SK-N-SH (cell line): Measurements from ENCODE around the gene ITPA. TPM values are rescaled to one million over a fixed set of nuclear protein-coding genes. Genes with fewer than 3 reads are reported as not detected.

Source experiments
- CTCF ChIA-PET: fragments of 300-600, 350-600 bp; formaldehyde crosslinking; extraction: SDS; loops from one replicate; lab custom pipeline; 2021; lab: Yijun Ruan, JAX
- POLR2A ChIA-PET: fragments of 350-600 bp; sonication (Branson Sonifier 250); formaldehyde crosslinking; extraction: SDS; loops from one replicate; lab custom pipeline; 2020; ENCODE audit warnings: antibody characterized with exemption, inconsistent platforms; lab: Yijun Ruan, JAX
- DNase-seq: peaks from one replicate; pipeline ENCODE4 v3.0.0; 2012
- H2AFZ ChIP-seq: fragments of 200-600 bp; sonication (generic); 2 replicates; pipeline ENCODE4 v1.8.1; 2016; ENCODE audit warnings: antibody characterized with exemption, mild to moderate bottlenecking, low read depth
- H3F3A ChIP-seq: fragments of 200-600 bp; sonication (generic); replicated peaks from 2 replicates; pipeline ENCODE3; 2016; ENCODE audit warnings: antibody characterized with exemption, mild to moderate bottlenecking; ENCODE audit not compliant: insufficient read depth
- H3K27ac ChIP-seq, 2 experiments: fragments of 200-500 bp in 1 of 2; fragments of 200-600 bp in 1 of 2; sonication (Bioruptor generic) in 1 of 2; sonication (generic), shearing (Covaris generic) in 1 of 2; 2 replicates each; pipeline versions ENCODE4 v1.5.1 to v1.6.1; 2014 to 2016; ENCODE audit warnings: low read depth in 2 of 2, inconsistent platforms in 1 of 2, low read length in 1 of 2, mild to moderate bottlenecking in 1 of 2, mixed read lengths in 1 of 2
- H3K27me3 ChIP-seq: fragments of 200-600 bp; sonication (generic), shearing (Covaris generic); 2 replicates; pipeline ENCODE4 v1.6.1; 2016; ENCODE audit warnings: mixed run types; ENCODE audit not compliant: insufficient read depth
- H3K36me3 ChIP-seq, 2 experiments: fragments of 200-500 bp in 1 of 2; fragments of 200-600 bp in 1 of 2; sonication (Bioruptor generic) in 1 of 2; sonication (generic) in 1 of 2; replicated peaks in 1 of 2; 2 replicates each; pipeline versions ENCODE3 to v1.5.1; 2014 to 2016; ENCODE audit warnings: low read length in 1 of 2, mild to moderate bottlenecking in 1 of 2; ENCODE audit not compliant: insufficient read depth in 2 of 2, control insufficient read depth in 1 of 2
- H3K4me1 ChIP-seq, 2 experiments: fragments of 200-500 bp in 1 of 2; fragments of 200-600 bp in 1 of 2; sonication (Bioruptor generic) in 1 of 2; sonication (generic), shearing (Covaris generic) in 1 of 2; 2 replicates each; pipeline versions ENCODE4 v1.5.1 to v1.6.1; 2014 to 2016; ENCODE audit warnings: low read depth in 1 of 2, low read length in 1 of 2, mixed run types in 1 of 2; ENCODE audit not compliant: insufficient read depth in 2 of 2, control insufficient read depth in 1 of 2
- H3K4me2 ChIP-seq: fragments of 200-600 bp; sonication (generic), shearing (Covaris generic); 2 replicates; pipeline ENCODE4 v1.6.1; 2017; ENCODE audit warnings: mixed run types
- H3K4me3 ChIP-seq, 2 experiments: fragments of 200-500 bp in 1 of 2; fragments of 200-600 bp in 1 of 2; sonication (Bioruptor generic) in 1 of 2; sonication (generic), shearing (Covaris generic) in 1 of 2; 2 replicates each; pipeline versions ENCODE4 v1.5.1 to v1.8.1; 2014 to 2016; ENCODE audit warnings: low read depth in 2 of 2, inconsistent platforms in 1 of 2, low read length in 1 of 2, mild to moderate bottlenecking in 1 of 2, mixed read lengths in 1 of 2, moderate library complexity in 1 of 2
- H3K79me2 ChIP-seq: fragments of 200-600 bp; sonication (generic); 2 replicates; pipeline ENCODE4 v1.8.1; 2017; ENCODE audit warnings: mild to moderate bottlenecking; ENCODE audit not compliant: insufficient read depth
- H3K9ac ChIP-seq: fragments of 200-600 bp; sonication (generic); 2 replicates; pipeline ENCODE4 v1.6.1; 2017; ENCODE audit warnings: mixed run types
- H3K9me2 ChIP-seq: fragments of 200-600 bp; sonication (generic); 2 replicates; pipeline ENCODE4 v1.6.1; 2017; ENCODE audit warnings: mixed run types
- H3K9me3 ChIP-seq: fragments of 200-600 bp; sonication (generic); 2 replicates; pipeline ENCODE4 v1.6.1; 2017; ENCODE audit warnings: mixed run types, mild to moderate bottlenecking, moderate library complexity
- H4K20me1 ChIP-seq: fragments of 200-600 bp; sonication (generic); 2 replicates; pipeline ENCODE4 v1.6.1; 2017; ENCODE audit warnings: mild to moderate bottlenecking, mixed run types; ENCODE audit not compliant: insufficient read depth
- CTCF ChIP-seq: fragments of 200-600 bp; sonication (generic); IDR thresholded peaks from 2 replicates; pipeline ENCODE4 v1.6.1; 2017; ENCODE audit warnings: antibody characterized with exemption, mild to moderate bottlenecking, moderate library complexity
- ELF1 ChIP-seq: IDR thresholded peaks from 2 replicates; pipeline ENCODE4 v1.4.0; 2012
- FOSL2 ChIP-seq: IDR thresholded peaks from 2 replicates; pipeline ENCODE4 v1.4.0; 2012; ENCODE audit warnings: low read depth, mild to moderate bottlenecking, moderate library complexity, borderline replicate concordance
- REST ChIP-seq: IDR thresholded peaks from 2 replicates; pipeline ENCODE4 v1.6.1; 2012; ENCODE audit warnings: mild to moderate bottlenecking, low read depth, low read length, moderate library complexity
- RXRA ChIP-seq: IDR thresholded peaks from 2 replicates; pipeline ENCODE4 v1.4.0; 2012; ENCODE audit warnings: low read depth, mild to moderate bottlenecking, borderline replicate concordance
- TAF1 ChIP-seq: IDR thresholded peaks from 2 replicates; pipeline ENCODE4 v1.6.1; 2012; ENCODE audit warnings: low read depth, mild to moderate bottlenecking, low read length, moderate library complexity, borderline replicate concordance
- TCF12 ChIP-seq: IDR thresholded peaks from 2 replicates; pipeline ENCODE4 v1.4.0; 2012
- TEAD4 ChIP-seq: IDR thresholded peaks from 2 replicates; pipeline ENCODE4 v1.4.0; 2012; ENCODE audit warnings: mild to moderate bottlenecking, borderline replicate concordance; ENCODE audit not compliant: insufficient read depth
- USF2 ChIP-seq: fragments of 150-350 bp; IDR thresholded peaks from 2 replicates; pipeline ENCODE4 v1.6.1; 2017; ENCODE audit warnings: antibody characterized with exemption, low read length, low read depth, borderline replicate concordance
- WGBS: methylation state at CpG from one replicate; pipeline ENCODE4 v1.1.6; 2017; ENCODE audit warnings: low lambda C conversion rate; 5-methylcytosine and 5-hydroxymethylcytosine counted together
- polyA plus RNA-seq, 3 experiments: library from polyadenylated mRNA; depleted of rRNA; stranded (reverse); fragments of >200 nt; gene quantifications; 2 replicates each; pipeline ENCODE4 v1.2.3, GENCODE V29; 2012

ITPA gene
- polyA plus RNA-seq, 1 of the 3 experiments (the other 2 are of a cell fraction), result 66.7 TPM

GRCh38 chr20:3173610-3174441, 35.5 kb upstream of the ITPA start:
- peak overlapping the region; percentile 81 for H2AFZ ChIP-seq
- WGBS, result 5% methylated on average over 40 of the region's 84 CpGs
- peak overlapping the region; percentile 98 for H3K4me2 ChIP-seq
- H3K36me3 ChIP-seq, result no peaks in the 10 kb centered on the region
- H3K4me1 ChIP-seq, result peaks cover 0 to 15% of the 10 kb centered on the region in 2 experiments; a peak in 2 of 4 replicates
- H3K27me3 ChIP-seq, result no peaks in the 10 kb centered on the region
- no peaks in the 10 kb centered on the region for H4K20me1 ChIP-seq
- no peaks in the 10 kb centered on the region for H3K9me2 ChIP-seq
- no peaks in the 10 kb centered on the region for H3K79me2 ChIP-seq
- H3K4me3 ChIP-seq, result peak overlapping the region; percentile 84 to 89
- peak; percentile 99 for DNase-seq
- peak overlapping the region; percentile 85 for H3K9ac ChIP-seq
- H3K9me3 ChIP-seq, result no peaks in the 10 kb centered on the region
- peaks cover 3% of the 10 kb centered on the region for H3F3A ChIP-seq
- TF ChIP-seq RXRA, result no peak
- peak overlapping the region in 1 of 2 experiments; percentile 61; a peak in 1 of 4 replicates for H3K27ac ChIP-seq
- ChIA-PET POLR2A (no interaction called here), CTCF (interaction anchor here (0.5 kb wide), 1 partner anchor 12 kb away, joined by 3 read pairs; no protein-coding TSS in a partner anchor)

GRCh38 chr20:3174442-3175261, 34.6 kb upstream of the ITPA start:
- Histone ChIP-seq H3K4me2 (peak overlapping the region; percentile 98), H3K9ac (peak overlapping the region; percentile 85), H3K27ac (peak overlapping the region in 1 of 2 experiments; percentile 61; a peak in 1 of 4 replicates), H3K4me3 (peak overlapping the region; percentile 84 to 89), H3F3A (peaks cover 3% of the 10 kb centered on the region), H3K4me1 (peaks cover 0 to 15% of the 10 kb centered on the region in 2 experiments; a peak in 2 of 4 replicates), H4K20me1 (no peaks in the 10 kb centered on the region), H3K9me2 (no peaks in the 10 kb centered on the region), H3K27me3 (no peaks in the 10 kb centered on the region), H3K9me3 (no peaks in the 10 kb centered on the region), H2AFZ (peak overlapping the region; percentile 81), H3K79me2 (no peaks in the 10 kb centered on the region), H3K36me3 (no peaks in the 10 kb centered on the region)
- ChIA-PET POLR2A (no interaction called here), CTCF (interaction anchor here (0.8 kb wide), 1 partner anchor 9 kb away, joined by 3 read pairs; no protein-coding TSS in a partner anchor)
- TF ChIP-seq CTCF (no peak), TCF12 (no peak), REST (no peak), TEAD4 (no peak), ELF1 (no peak), USF2 (no peak), FOSL2 (no peak), TAF1 (no peak), RXRA (no peak)
- DNase-seq, result no peak
- 32% methylated on average over 13 of the region's 13 CpGs for WGBS
